Astrocyte of the cerebellum (primary cell): ENCODE data around the gene CHRND.

Experiments used
- DNase-seq: peaks from one replicate; pipeline ENCODE4 v3.0.0-alpha.2; 2011; ENCODE audit warnings: low read depth
- H3K4me3 ChIP-seq: 2 replicates; pipeline ENCODE4 v1.5.1; 2011; ENCODE audit warnings: mild to moderate bottlenecking, low read depth, low read length, moderate library complexity
- CTCF ChIP-seq: IDR thresholded peaks from 2 replicates; pipeline ENCODE4 v1.5.1; 2012; ENCODE audit warnings: low read length, low read depth, moderate library complexity, mild to moderate bottlenecking; ENCODE audit errors: missing control alignments
- in situ Hi-C: cut with HindIII; loops from 2 replicates; pipeline ENCODE4 v1.10.0; 2017; ENCODE audit warnings: low sequenced_read_pairs

Gene CHRND

DNA sequence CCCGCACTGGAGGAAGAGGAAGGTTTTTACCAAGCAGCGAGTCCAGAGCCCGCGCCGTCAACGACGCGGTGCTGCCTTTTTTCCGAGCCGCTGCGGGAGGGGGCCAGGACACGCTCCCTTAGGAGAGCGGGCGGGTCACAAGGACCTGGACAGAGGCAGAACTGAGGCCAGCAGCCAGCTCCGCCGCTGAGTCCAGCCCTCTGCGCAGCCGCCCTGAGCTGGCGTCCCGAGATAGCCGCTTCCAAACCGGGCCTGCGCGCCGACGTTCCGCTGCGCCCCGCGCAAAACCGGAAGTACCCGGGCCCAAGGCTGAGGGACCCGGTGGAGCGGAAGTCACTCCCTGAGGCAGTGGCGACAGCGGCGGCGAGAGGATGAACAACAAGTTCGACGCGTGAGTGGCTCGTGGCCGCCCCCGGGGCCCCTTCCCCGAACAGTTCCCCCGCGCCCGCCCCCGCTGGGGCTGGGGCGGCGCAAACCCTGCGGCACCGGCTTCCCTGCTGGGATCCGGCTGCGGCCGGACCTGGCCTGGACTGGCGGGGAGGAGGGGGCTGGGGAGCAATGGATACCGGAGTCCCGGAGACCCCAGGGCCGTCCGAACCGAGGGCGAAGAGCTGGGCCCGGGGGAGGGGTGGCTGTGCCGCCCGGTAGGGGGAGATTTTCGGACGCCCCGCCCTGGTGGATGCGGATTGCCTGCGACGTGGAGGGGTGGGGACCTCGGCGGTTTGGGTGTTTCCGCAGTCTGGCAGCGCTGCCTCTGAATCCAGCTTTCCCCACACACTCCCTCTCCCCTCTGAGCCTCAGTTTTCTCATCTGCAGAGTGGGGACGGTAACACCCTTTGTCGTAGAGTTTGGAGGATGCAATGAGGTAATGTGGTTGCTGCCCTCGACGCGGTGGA is 24.6 kb downstream of the CHRND start, which contains the start of the genes EIF4E2 and TIGD1:
Gene EIF4E2, plus strand, starts transcription at position 336 of the 896 bp plus-strand sequence. Its CDS starts 36 bp downstream, at position 372.
Gene TIGD1, minus strand, starts transcription at position 204 of the 896 bp plus-strand sequence. CDS start 675 bp downstream, outside the sequence.
- peak within 1 kb of the TSS; percentile 69 for H3K4me3 ChIP-seq
- in situ Hi-C loops, result no loop called here
- peak; percentile 82 for DNase-seq
- TF ChIP-seq CTCF, result peak; percentile 5

DNA sequence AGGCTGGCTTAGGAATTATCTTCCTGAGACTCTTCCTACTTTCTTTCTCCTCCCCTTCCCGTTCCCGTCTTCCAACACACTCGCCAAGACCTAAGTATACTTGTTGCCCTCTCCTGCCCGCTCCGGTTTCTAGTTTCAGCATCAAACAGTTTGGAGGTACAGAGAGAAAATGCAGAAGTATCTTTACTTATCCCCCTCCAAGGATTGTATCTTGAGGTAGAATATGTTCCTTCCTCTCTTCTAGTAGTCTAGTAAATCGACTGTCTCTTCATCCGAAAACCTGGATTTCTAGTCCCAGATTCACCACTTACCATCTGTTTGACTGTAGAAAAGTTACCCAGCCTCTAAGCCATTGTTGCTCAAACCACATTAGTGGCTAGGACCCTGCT is 25.3 kb downstream of the CHRND start:
- TF ChIP-seq CTCF, result no peak
- peak overlapping the region; percentile 69 for H3K4me3 ChIP-seq
- in situ Hi-C loops, result no loop called here
- DNase-seq, result no peak

DNA sequence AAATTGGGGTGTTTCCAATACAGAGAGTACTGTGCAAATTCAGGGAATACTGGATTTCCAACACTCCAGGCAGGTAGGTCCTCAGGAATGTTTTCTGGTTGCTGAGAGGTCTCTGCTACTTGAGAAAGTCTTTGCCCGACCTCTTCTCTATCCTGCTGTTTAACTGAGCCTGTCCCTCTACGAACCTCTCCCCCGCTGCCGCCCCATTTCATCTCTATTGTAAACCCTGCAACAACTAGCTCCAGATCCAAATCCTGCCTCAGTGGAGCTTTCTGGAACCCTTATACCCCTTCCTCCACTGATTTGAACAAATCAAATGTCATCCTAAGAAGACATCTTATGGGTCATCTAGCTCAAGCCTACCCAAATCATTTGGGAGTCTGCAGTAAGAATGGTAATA is 25.8 kb downstream of the CHRND start:
- peak overlapping the region; percentile 69 for H3K4me3 ChIP-seq
- DNase-seq, result no peak
- in situ Hi-C loops, result no loop called here
- no peak for TF ChIP-seq CTCF

DNA sequence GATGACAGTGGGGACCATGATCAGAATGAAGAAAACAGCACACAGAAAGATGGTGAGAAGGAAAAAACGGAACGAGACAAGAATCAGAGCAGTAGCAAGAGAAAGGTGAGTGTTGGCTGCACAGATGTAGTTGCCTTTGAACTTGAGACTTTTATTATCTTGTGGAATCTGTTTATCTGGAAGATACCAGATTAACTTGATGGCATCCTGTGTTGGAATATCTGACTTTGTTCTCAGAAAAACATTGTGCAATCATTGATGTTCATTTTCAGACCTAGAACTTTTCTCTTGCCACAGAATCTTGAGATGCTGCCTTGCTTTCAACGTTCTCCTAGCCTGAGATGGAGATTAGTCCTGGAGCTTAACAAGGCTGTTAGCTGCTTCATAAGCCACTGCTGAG is 30.5 kb downstream of the CHRND start:
- in situ Hi-C loops, result no loop called here
- no peak for DNase-seq
- no peak overlapping the region for H3K4me3 ChIP-seq
- TF ChIP-seq CTCF, result no peak

GRCh38 chr2:232562515-232563151 is 36.7 kb downstream of the CHRND start:
- no peak overlapping the region for H3K4me3 ChIP-seq
- in situ Hi-C loops, result no loop called here
- no peak for DNase-seq
- no peak for TF ChIP-seq CTCF

DNA sequence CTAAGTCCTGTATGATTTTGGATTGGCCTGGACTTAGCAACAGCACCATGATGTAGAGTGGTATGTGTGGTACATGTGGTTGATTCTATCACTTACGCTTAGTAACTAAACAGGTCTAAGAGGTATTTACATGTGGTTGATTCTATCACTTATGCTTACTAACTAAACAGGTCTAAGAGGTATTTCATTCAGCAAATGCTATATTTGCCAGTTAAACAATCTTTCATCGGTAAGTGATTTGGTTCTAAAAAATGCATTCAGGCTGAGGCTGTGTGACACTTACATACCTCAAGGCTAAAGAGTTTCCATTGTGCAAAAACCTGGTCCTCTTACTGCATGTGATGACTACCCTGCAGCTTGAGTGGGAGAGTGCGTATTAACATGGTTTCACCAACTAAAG is 37.6 kb downstream of the CHRND start:
- no peak overlapping the region for H3K4me3 ChIP-seq
- in situ Hi-C loops, result no loop called here
- no peak for DNase-seq
- no peak for TF ChIP-seq CTCF
